Stimulated activated CD8-positive, alpha-beta memory T cell treated with anti-CD3 and anti-CD28 coated beads, Interleukin-7, amount 100 ng/mL, for 1 hour (primary cell): ENCODE measurements around the gene CD247.

Experiments
- DNase-seq, 2 donors: peaks; one replicate each; pipeline ENCODE4 v3.0.0-alpha.2; 2020; ENCODE audit warnings: low read depth in 2 of 2

The CD247 gene

GRCh38 chr1:167542109-167543032 is 24.0 kb upstream of the CD247 start:
- no peak for DNase-seq

- DNase-seq = no peak
These were observed 23.3 kb upstream of the CD247 start for GRCh38 chr1:167541610-167542009.

- DNase-seq = no peak
These were observed 22.7 kb upstream of the CD247 start for GRCh38 chr1:167541003-167541402.

- no peak for DNase-seq
These were observed 20.3 kb upstream of the CD247 start for GRCh38 chr1:167538657-167539056.

- DNase-seq = peak in 1 of 2 donors; percentile 36
These were observed 15.5 kb upstream of the CD247 start for GRCh38 chr1:167533851-167534300.

GRCh38 chr1:167532964-167533824 is 14.9 kb upstream of the CD247 start:
- DNase-seq = no peak

- no peak for DNase-seq
These were observed 14.0 kb upstream of the CD247 start for GRCh38 chr1:167532375-167532774.

GRCh38 chr1:167529829-167530474 is 11.6 kb upstream of the CD247 start:
- no peak for DNase-seq

GRCh38 chr1:167528057-167528728 is 9.9 kb upstream of the CD247 start:
- no peak for DNase-seq

- DNase-seq = no peak
These were observed 8.5 kb upstream of the CD247 start for GRCh38 chr1:167526667-167527383.

GRCh38 chr1:167524651-167525050 is 6.3 kb upstream of the CD247 start:
- no peak for DNase-seq

GRCh38 chr1:167522246-167522645 is 3.9 kb upstream of the CD247 start:
- no peak for DNase-seq

- DNase-seq = no peak
These were observed 2.4 kb upstream of the CD247 start for GRCh38 chr1:167520711-167521206.

GRCh38 chr1:167517535-167518330 is 596 bp downstream of the CD247 start:
- DNase-seq = peak; percentile 75

GRCh38 chr1:167516404-167517388 is 1.6 kb downstream of the CD247 start:
- no peak for DNase-seq

GRCh38 chr1:167515893-167516321 is 2.4 kb downstream of the CD247 start:
- DNase-seq = no peak

- no peak for DNase-seq
These were observed 2.9 kb downstream of the CD247 start for GRCh38 chr1:167515461-167515860.

- DNase-seq = no peak
These were observed 4.0 kb downstream of the CD247 start for GRCh38 chr1:167514288-167514687.
